Measurements from ENCODE around the gene PDE1C.

DNA sequence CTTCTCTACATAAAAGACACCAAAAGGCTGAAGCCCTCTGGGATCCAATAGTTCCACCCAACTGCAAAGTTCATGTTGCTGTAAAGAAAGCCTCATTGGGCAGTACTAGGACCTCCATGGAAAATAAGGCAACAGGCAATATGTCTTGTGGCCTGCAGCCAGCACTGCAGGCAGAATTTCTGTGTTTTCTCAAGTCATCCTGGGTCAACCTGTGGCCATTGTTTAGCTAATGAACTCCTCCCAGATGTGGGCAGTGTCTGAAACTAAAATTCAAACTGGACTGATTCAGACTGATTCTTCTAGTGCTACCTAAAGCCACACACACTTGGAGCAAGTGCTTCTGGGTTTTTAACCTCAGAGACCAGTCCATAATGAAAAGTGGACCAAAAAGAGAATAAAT lies 241.7 kb downstream of the PDE1C start:
- TF ChIP-seq POLR2A (IDR thresholded peaks at IDR 0.05) (no peak), EP300 (IDR thresholded peaks at IDR 0.05) (no peak)
- TF ChIP-seq, protein P1, sequence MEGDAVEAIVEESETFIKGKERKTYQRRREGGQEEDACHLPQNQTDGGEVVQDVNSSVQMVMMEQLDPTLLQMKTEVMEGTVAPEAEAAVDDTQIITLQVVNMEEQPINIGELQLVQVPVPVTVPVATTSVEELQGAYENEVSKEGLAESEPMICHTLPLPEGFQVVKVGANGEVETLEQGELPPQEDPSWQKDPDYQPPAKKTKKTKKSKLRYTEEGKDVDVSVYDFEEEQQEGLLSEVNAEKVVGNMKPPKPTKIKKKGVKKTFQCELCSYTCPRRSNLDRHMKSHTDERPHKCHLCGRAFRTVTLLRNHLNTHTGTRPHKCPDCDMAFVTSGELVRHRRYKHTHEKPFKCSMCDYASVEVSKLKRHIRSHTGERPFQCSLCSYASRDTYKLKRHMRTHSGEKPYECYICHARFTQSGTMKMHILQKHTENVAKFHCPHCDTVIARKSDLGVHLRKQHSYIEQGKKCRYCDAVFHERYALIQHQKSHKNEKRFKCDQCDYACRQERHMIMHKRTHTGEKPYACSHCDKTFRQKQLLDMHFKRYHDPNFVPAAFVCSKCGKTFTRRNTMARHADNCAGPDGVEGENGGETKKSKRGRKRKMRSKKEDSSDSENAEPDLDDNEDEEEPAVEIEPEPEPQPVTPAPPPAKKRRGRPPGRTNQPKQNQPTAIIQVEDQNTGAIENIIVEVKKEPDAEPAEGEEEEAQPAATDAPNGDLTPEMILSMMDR (IDR thresholded peaks at IDR 0.05): no peak

All from ovary (tissue), 3 donors.